Memory B cell (primary cell): ENCODE measurements around the gene SEPTIN12.

Source experiments
- ATAC-seq: fragments of 150-1000 bp; cut with Tn5 transposase; 2 replicates; pipeline ENCODE4 v1.10.0; 2021; ENCODE audit warnings: low read depth, mild to moderate bottlenecking, moderate library complexity
- DNase-seq, 2 donors: peaks; one replicate each; pipeline ENCODE4 v3.0.0; 2022; ENCODE audit warnings: low spot score in 2 of 2
- H3K27ac Mint-ChIP-seq: one replicate; pipeline ENCODE4 v1.8.0; 2022; ENCODE audit warnings: mild to moderate bottlenecking, moderate library complexity, mixed read lengths
- H3K27me3 Mint-ChIP-seq: one replicate; pipeline ENCODE4 v1.8.0; 2022; ENCODE audit warnings: mixed read lengths
- H3K36me3 Mint-ChIP-seq: one replicate; pipeline ENCODE4 v1.8.0; 2022; ENCODE audit warnings: mild to moderate bottlenecking, mixed read lengths
- H3K4me1 Mint-ChIP-seq: one replicate; pipeline ENCODE4 v1.8.0; 2022; ENCODE audit warnings: mixed read lengths
- H3K4me3 Mint-ChIP-seq: one replicate; pipeline ENCODE4 v1.8.0; 2022; ENCODE audit warnings: mild to moderate bottlenecking, moderate library complexity, mixed read lengths
- H3K9me3 Mint-ChIP-seq: one replicate; pipeline ENCODE4 v1.8.0; 2022; ENCODE audit warnings: mixed read lengths

The SEPTIN12 gene, protein sequence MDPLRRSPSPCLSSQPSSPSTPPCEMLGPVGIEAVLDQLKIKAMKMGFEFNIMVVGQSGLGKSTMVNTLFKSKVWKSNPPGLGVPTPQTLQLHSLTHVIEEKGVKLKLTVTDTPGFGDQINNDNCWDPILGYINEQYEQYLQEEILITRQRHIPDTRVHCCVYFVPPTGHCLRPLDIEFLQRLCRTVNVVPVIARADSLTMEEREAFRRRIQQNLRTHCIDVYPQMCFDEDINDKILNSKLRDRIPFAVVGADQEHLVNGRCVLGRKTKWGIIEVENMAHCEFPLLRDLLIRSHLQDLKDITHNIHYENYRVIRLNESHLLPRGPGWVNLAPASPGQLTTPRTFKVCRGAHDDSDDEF

GRCh38 chr16:4787627-4788482 is at the start of gene SEPTIN12:
Gene SEPTIN12, minus strand, starts transcription at chr16:4788345. Its CDS starts 700 bp downstream, at chr16:4787645.
- Mint-ChIP-seq H3K4me3 (no peak within 1 kb of the TSS), H3K36me3 (no peaks in the 10 kb centered on the region), H3K27ac (no peak within 1 kb of the TSS), H3K27me3 (peaks cover 3% of the 10 kb centered on the region), H3K4me1 (no peaks in the 10 kb centered on the region), H3K9me3 (no peaks in the 10 kb centered on the region)
- DNase-seq (no peak), ATAC-seq (no peak)

DNA sequence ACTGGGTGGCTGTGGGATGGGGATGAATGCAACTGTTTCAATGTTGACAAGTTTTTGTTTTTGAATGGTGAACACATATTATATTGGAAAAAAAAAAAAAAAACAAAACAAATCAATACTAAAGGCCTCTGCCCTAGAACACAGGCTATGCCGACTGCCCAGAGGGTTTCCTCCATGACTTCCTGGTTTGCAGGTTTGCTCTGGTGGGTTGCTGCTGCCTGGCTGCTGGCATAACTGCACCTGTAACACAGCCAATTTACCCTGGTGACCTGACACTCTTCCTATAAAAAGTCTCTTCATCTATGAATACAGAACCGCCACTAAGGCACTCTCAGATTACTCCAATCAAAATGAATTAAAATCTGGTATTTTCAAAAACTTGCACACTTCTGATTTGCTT is 48.6 kb upstream of the SEPTIN12 start:
- no peak overlapping the region for H3K4me3 Mint-ChIP-seq
- H3K9me3 Mint-ChIP-seq, result no peaks in the 10 kb centered on the region
- H3K36me3 Mint-ChIP-seq, result peaks cover 28% of the 10 kb centered on the region
- DNase-seq, result no peak
- no peak overlapping the region for H3K27ac Mint-ChIP-seq
- H3K4me1 Mint-ChIP-seq, result peaks cover 13% of the 10 kb centered on the region
- no peaks in the 10 kb centered on the region for H3K27me3 Mint-ChIP-seq
- no peak for ATAC-seq

DNA sequence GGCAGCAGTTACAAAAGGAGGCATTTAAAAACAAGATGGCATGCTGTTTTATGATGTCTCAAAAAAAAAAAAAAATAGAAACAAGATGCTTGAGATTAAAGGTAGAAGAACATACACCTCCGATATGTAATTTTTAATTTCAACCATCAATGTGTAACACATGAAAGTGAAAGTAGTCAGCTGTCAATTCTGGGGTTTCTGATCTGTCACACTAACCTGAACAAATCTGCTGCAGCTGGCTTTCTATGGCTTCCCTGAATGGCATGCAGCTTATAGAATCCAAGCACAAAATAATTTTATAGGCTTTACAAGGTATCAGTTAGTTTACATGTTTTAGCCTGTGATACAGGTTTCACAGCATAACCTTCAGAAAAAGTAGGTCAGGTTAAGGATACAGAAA is 45.4 kb upstream of the SEPTIN12 start:
- ATAC-seq (peak; percentile 69), DNase-seq (no peak)
- peak overlapping the region; percentile 89 for H3K27ac Mint-ChIP-seq
- H3K4me1 Mint-ChIP-seq, result peaks cover 11% of the 10 kb centered on the region
- no peak overlapping the region for H3K4me3 Mint-ChIP-seq
- H3K36me3 Mint-ChIP-seq, result peaks cover 36% of the 10 kb centered on the region
- no peaks in the 10 kb centered on the region for H3K9me3 Mint-ChIP-seq
- no peaks in the 10 kb centered on the region for H3K27me3 Mint-ChIP-seq

DNA sequence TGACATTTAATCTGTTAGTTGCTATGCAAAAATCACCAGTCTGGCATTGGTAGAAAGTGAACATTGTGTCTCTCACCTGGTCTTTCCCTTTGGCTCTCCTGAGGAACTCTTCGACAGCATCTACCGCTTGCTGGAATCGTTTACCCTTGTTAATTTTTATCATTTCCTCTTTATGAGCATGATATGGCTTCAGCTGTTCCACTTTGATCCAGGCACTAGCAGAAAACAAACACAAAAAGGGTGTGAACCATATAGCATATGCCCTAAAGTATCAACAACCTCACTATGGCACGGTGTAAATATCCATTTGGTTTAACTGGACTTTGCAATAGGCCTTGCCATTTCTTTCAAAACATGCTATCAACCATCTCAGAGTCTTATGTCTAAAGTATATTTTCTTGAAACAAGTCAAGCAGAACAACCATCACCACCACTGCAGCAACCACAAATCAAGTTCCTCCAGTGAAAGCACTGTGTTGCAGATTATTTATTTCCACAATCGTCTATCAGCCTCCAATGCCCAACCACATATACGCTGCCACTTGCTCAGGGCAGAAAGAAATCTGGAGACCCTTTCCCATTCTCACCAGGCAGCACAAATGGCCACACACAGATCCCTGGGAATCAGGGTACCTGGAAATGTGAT is 44.7 kb upstream of the SEPTIN12 start:
- H3K4me3 Mint-ChIP-seq, result peak overlapping the region; percentile 44
- H3K27me3 Mint-ChIP-seq, result no peaks in the 10 kb centered on the region
- peaks cover 37% of the 10 kb centered on the region for H3K36me3 Mint-ChIP-seq
- peaks cover 11% of the 10 kb centered on the region for H3K4me1 Mint-ChIP-seq
- no peaks in the 10 kb centered on the region for H3K9me3 Mint-ChIP-seq
- peak overlapping the region; percentile 89 for H3K27ac Mint-ChIP-seq
- DNase-seq (no peak), ATAC-seq (peak; percentile 65)

DNA sequence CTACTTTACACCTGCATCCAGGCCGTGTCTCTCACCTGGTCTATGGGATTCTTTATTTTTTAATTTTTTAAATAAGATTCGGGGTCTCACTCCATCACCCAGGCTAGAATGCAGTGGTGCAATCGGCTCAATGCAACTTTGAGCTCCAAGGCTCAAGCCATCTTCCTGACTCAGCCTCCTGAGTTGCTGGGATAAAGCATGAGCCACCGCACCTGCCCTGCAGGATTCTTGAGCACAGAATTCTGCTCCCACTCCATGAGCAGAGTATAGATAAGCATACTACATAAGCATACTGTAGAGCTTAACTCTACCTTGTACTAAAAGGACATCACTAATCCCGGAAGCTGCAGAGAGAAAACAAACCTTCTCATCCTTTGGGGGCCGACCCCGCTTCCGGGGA is 43.5 kb upstream of the SEPTIN12 start:
- Mint-ChIP-seq H3K36me3 (peaks cover 35% of the 10 kb centered on the region), H3K9me3 (no peaks in the 10 kb centered on the region), H3K4me1 (peaks cover 11% of the 10 kb centered on the region), H3K27ac (no peak overlapping the region), H3K27me3 (no peaks in the 10 kb centered on the region), H3K4me3 (no peak overlapping the region)
- DNase-seq, result no peak
- no peak for ATAC-seq

- no peak for ATAC-seq
- no peak for DNase-seq
- Mint-ChIP-seq H3K27me3 (no peaks in the 10 kb centered on the region), H3K4me3 (no peak overlapping the region), H3K36me3 (peaks cover 31% of the 10 kb centered on the region), H3K27ac (peak overlapping the region; percentile 36), H3K9me3 (no peaks in the 10 kb centered on the region), H3K4me1 (peaks cover 9% of the 10 kb centered on the region)
Measured at GRCh38 chr16:4830408-4830807, 42.3 kb upstream of the SEPTIN12 start.

- peaks cover 41% of the 10 kb centered on the region for H3K36me3 Mint-ChIP-seq
- no peaks in the 10 kb centered on the region for H3K9me3 Mint-ChIP-seq
- ATAC-seq, result no peak
- no peak overlapping the region for H3K27ac Mint-ChIP-seq
- H3K27me3 Mint-ChIP-seq, result no peaks in the 10 kb centered on the region
- no peak for DNase-seq
- peaks cover 9% of the 10 kb centered on the region for H3K4me1 Mint-ChIP-seq
- no peak overlapping the region for H3K4me3 Mint-ChIP-seq
Measured at GRCh38 chr16:4828567-4829321, 40.6 kb upstream of the SEPTIN12 start.

DNA sequence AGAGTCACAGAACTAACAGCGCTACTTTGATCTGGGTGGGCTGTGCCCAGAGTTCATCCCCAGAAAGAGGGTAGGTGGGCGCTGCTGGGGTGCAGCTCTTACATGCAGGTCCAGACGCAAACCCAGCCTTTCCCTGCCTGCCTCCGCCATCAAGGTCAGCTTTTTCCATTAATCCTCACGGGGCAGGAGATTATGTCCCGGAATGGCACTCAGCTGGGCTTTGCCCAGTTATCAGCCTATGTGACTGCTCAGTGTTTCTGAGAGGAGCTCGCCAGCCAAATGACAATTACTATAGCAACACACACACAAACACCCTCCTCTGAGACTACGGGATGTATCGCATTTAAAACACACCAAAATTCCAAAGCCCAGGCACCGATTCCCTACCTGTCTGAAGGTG is 38.8 kb upstream of the SEPTIN12 start:
- Mint-ChIP-seq H3K36me3 (peaks cover 41% of the 10 kb centered on the region), H3K27me3 (no peaks in the 10 kb centered on the region), H3K9me3 (no peaks in the 10 kb centered on the region), H3K27ac (peak overlapping the region; percentile 14), H3K4me1 (no peaks in the 10 kb centered on the region), H3K4me3 (no peak overlapping the region)
- DNase-seq, result no peak
- ATAC-seq, result no peak

DNA sequence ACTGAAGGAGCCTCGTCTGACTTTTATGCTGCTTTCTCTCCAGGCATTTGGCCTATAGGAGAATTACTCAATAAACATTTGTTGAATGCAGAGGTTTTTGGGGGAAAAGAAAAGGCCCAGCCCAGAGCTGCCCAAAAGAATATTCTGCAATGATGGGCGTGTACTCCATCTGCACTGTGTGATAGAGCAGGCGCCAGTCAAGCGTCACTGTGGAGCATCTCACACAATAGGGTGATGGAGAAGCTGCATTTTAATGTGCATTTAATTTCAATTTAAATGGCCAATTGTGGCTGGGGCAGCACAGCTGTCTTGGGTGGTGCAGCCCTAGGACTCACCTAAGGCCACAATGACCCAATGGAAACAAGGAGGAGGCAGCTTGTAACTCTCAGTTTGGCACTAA is 38.4 kb upstream of the SEPTIN12 start:
- Mint-ChIP-seq H3K4me1 (no peaks in the 10 kb centered on the region), H3K36me3 (peaks cover 42% of the 10 kb centered on the region), H3K27ac (peak overlapping the region; percentile 14), H3K27me3 (no peaks in the 10 kb centered on the region), H3K4me3 (no peak overlapping the region), H3K9me3 (no peaks in the 10 kb centered on the region)
- ATAC-seq, result no peak
- DNase-seq, result no peak

GRCh38 chr16:4825196-4825595 is 37.1 kb upstream of the SEPTIN12 start:
- H3K4me1 Mint-ChIP-seq, result no peaks in the 10 kb centered on the region
- peaks cover 31% of the 10 kb centered on the region for H3K36me3 Mint-ChIP-seq
- no peaks in the 10 kb centered on the region for H3K27me3 Mint-ChIP-seq
- DNase-seq, result no peak
- ATAC-seq, result no peak
- no peak overlapping the region for H3K4me3 Mint-ChIP-seq
- H3K27ac Mint-ChIP-seq, result no peak overlapping the region
- H3K9me3 Mint-ChIP-seq, result no peaks in the 10 kb centered on the region

GRCh38 chr16:4820652-4821051 is 32.5 kb upstream of the SEPTIN12 start:
- no peaks in the 10 kb centered on the region for H3K4me1 Mint-ChIP-seq
- H3K36me3 Mint-ChIP-seq, result peaks cover 35% of the 10 kb centered on the region
- DNase-seq (no peak), ATAC-seq (no peak)
- H3K27ac Mint-ChIP-seq, result no peak overlapping the region
- no peaks in the 10 kb centered on the region for H3K27me3 Mint-ChIP-seq
- H3K4me3 Mint-ChIP-seq, result no peak overlapping the region
- no peaks in the 10 kb centered on the region for H3K9me3 Mint-ChIP-seq

DNA sequence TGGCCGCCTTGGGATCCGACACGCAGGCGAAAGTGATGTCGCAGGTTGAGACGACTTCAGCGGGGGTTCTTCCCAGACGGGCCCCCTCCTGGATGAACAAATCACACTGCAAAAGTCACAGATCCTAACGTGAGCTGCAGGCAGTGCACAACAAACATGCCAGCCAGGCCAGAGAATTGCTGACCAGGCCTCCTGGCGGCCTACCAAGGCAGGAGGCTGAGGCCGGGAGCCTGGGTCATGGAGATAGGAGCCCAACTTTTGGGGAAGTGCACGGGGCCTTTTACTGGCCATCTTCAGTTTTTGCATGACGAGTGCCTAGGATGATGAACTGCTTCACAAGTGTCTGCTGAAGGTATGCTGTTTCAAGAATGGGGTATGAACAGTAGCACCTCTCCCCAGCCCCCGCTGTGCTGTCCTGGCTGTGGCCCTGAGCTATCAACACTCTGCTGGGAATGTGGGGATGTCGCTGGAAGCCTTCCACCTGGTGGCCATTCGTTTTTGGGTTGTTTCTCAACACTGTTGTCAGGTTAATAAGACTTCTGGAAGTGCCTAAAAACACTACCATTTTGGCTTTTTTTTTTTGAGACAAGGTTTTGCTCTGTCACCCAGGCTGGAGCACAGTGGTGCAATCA is 26.5 kb upstream of the SEPTIN12 start:
- Mint-ChIP-seq H3K36me3 (peaks cover 32% of the 10 kb centered on the region), H3K27ac (peak overlapping the region; percentile 14), H3K27me3 (no peaks in the 10 kb centered on the region), H3K4me1 (no peaks in the 10 kb centered on the region), H3K4me3 (no peak overlapping the region), H3K9me3 (no peaks in the 10 kb centered on the region)
- no peak for DNase-seq
- no peak for ATAC-seq

GRCh38 chr16:4814046-4814445 is 25.9 kb upstream of the SEPTIN12 start:
- DNase-seq (no peak), ATAC-seq (no peak)
- H3K27ac Mint-ChIP-seq, result no peak overlapping the region
- peaks cover 30% of the 10 kb centered on the region for H3K36me3 Mint-ChIP-seq
- no peaks in the 10 kb centered on the region for H3K27me3 Mint-ChIP-seq
- H3K4me3 Mint-ChIP-seq, result no peak overlapping the region
- no peaks in the 10 kb centered on the region for H3K4me1 Mint-ChIP-seq
- H3K9me3 Mint-ChIP-seq, result no peaks in the 10 kb centered on the region
